GM20000 (cell line): ENCODE data around the gene KLF4.

ENCODE experiments used
- DNase-seq: peaks from one replicate; pipeline ENCODE4 v3.0.0; 2012; ENCODE audit warnings: low spot score
- CTCF ChIP-seq: IDR thresholded peaks from 2 replicates; pipeline ENCODE4 v1.5.1; 2012; ENCODE audit warnings: mild to moderate bottlenecking, control low read depth; ENCODE audit errors: extremely low read depth, missing control alignments

KLF4 gene

DNA sequence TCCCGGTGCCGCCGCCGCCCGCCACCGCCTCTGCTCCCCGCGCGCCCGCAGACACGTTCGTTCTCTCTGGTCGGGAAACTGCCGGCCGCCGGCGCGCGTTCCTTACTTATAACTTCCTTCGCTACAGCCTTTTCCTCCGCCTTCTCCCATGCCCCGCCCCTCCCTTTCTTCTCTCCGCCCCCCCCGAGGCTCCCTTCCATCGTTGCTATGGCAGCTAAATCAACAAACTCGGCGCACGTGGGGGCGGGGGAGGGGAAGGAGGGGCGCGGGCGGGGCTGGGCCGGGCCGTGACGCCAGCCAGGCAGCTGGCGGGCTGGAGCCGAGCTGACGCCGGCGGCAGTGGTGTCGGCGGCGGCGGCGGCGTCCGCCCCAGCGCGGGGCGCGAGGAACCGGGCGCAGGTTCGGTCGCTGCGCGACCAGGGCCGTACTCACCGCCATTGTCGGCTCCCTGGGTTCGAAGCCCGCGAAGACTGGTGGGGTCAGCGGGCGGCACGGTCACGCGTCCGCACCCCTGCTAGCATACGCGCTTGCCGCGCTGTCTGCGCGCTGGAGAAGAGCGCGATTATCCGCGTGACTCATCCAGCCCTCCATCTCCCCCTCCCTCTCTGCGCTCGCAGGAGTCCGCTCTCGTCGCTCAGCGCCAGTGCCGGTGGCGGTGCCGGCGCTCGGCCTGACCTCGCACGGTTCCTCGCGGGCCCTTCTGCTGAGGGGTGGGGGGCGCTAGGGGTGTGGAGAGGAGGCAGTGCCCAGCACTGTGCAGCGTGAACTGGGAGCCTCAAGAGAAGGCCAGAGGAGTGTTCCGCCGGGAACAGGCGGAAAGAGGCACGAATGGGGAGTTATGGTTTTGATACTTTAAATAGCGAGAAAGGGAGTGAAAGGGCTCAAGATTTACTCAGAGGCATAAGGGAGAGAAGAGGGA, at the start of gene KLF4:
TSS of gene KLF4 (minus strand) at position 83 of the 919 bp plus-strand sequence. CDS start 597 bp downstream, outside the sequence.
- TF ChIP-seq CTCF, result no peak
- DNase-seq, result peak; percentile 93

- DNase-seq, result no peak
- no peak for TF ChIP-seq CTCF
Observed at GRCh38 chr9:107536462-107536861, 46.9 kb upstream of the KLF4 start.

DNA sequence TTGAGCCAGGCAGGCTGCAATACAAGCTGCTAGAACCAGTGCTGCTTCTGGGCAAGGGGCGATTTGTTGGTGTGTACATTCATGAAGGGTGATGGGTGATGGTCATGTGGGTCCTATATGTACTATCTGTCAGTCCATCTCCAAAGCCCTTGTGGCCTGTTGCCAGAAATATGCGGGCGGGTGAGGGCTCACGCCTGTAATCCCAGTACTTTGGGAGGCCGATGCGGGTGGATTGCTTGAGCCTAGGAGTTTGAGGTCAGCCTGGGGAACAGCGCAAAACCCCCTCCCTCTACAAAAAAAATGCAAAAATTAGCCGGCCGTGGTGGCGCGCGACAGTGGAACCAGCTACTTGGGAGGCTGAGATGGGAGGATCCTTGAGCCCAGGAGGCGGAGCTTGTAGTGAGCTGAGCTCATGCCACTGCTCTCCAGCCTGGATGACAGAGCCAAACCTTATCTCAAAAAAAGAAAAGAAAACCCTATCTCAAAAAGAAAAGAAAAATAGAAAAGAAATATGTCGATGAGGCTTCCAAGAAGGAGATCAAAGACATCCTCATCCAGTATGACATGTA, 45.0 kb upstream of the KLF4 start:
- no peak for TF ChIP-seq CTCF
- DNase-seq, result no peak

DNA sequence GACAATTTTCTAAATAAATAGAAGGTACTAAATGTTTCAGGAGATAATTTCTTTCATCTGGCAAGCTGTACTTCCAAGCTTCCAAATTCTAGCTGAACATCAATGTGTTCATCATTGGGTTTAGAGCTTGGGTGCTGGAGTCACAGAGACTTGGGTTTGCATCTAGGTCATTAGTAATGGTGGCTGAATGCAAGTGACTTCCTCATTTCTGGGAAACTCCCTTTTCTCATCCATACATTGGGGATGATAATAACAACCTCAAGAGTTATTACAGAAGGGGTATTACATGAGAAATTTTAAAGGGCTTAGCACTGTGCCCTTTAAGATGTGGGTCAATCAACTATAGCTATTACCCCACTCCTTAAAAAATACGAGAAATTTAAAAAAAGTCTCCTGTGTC, 41.1 kb upstream of the KLF4 start:
- no peak for TF ChIP-seq CTCF
- no peak for DNase-seq

DNA sequence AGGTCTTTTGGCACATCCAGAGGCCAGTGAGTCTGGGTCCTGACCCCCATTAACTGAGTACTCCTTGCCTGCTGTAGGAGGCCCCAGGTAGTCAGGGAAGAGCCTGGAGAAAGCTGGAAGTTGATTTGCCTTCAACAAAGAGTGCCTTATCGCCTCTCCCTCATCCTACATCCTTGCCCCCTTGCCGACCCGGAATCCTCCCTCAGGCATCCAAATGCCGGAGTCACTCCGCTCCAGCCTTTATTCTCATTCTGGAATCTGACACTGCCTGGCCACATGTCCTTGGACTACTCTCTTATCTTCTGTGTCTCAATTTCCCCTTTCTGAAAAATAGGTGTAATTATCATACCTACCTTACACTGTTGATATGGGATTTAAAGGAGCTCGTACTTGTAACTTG, 39.1 kb upstream of the KLF4 start:
- TF ChIP-seq CTCF, result no peak

DNA sequence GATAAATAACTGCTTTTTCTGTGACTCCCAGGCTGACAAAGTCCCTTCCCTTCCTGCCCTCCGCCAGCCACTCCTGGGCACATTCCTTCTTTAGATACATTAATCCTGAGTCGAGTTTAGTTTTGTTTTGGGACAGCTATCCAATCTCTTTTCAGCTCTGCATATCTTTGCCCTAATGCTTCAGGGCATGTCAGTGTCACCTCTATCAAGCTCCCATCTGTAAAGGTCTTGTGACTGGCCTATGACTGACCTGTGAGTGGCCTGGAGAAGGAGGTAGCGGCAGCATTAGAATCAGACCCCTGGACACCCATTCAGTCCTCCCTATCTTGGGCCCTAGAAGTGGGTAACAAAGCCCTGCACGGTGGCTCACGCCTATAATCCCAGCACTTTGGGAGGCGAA, 34.0 kb upstream of the KLF4 start:
- DNase-seq, result no peak
- TF ChIP-seq CTCF, result no peak

More for the DNA sequence above, 39.1 kb upstream of the KLF4 start:
- no peak for DNase-seq

GRCh38 chr9:107520186-107520585, 30.6 kb upstream of the KLF4 start:
- no peak for DNase-seq

More at GRCh38 chr9:107520186-107520585, 30.6 kb upstream of the KLF4 start:
- no peak for TF ChIP-seq CTCF
